ENCODE data around the gene SND1.

GRCh38 chr7:127794551-127794950, 142.6 kb downstream of the SND1 start:
- TF ChIP-seq TARDBP (IDR thresholded peaks at IDR 0.05): no peak
- TF ChIP-seq LEF1 (IDR thresholded peaks at IDR 0.05; ENCODE audit: borderline replicate concordance): no peak
- no peak for TF ChIP-seq SUZ12 (IDR thresholded peaks at IDR 0.05)
- no peak for TF ChIP-seq FOXM1 (IDR thresholded peaks at IDR 0.05; ENCODE audit: borderline replicate concordance)
- no peak for TF ChIP-seq NFRKB (IDR thresholded peaks at IDR 0.05)
- no peak for TF ChIP-seq CTBP1 (IDR thresholded peaks at IDR 0.05; ENCODE audit: borderline replicate concordance)
- no peak for TF ChIP-seq FOXK2 (IDR thresholded peaks at IDR 0.05)
- no peak for TF ChIP-seq BHLHE40 (IDR thresholded peaks at IDR 0.05; ENCODE audit: borderline replicate concordance)
- no peak for TF ChIP-seq SP1 (IDR thresholded peaks at IDR 0.05)
- TF ChIP-seq PKNOX1 (IDR thresholded peaks at IDR 0.05): no peak
- TF ChIP-seq HDGF (IDR thresholded peaks at IDR 0.05; ENCODE audit: borderline replicate concordance): no peak
